Measurements from ENCODE around the gene EPHA8.
A peak's percentile ranks its signal among the peaks of the same experiment; 100 is the strongest.

The EPHA8 gene

DNA sequence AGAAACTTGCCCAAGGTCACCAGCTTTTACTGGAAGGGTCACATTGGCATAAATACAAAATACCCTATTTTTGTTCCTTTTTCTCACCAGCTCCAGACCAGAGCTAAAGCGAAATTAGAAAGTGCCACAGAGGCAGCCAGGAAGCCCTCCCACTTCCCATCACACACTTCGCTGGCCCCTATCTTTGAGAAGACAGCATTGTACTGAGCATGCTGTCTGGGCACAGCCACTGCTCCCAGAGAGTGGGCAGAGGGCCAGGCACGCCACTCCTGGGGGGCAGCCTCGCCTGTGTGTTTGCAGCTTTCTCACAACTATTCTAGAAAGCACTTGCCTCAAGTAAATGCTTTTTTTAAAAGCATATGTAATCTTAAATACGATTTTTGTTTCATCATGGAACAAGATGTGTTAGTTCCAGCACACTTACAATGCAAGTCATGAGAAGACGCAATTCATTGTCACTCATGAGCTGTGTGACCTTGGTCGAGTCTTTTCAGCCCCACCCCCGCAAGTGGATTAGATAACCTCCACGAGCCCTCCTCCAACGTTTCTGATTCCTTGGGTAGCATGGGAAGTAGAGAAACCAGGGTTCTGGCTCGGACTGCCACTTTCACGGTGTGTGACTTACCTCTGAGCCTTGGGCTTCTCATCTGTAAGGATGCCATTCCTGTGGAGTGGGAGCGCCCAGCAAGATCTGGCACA, 25.7 kb upstream of the EPHA8 start:
- no peak for DNase-seq

DNA sequence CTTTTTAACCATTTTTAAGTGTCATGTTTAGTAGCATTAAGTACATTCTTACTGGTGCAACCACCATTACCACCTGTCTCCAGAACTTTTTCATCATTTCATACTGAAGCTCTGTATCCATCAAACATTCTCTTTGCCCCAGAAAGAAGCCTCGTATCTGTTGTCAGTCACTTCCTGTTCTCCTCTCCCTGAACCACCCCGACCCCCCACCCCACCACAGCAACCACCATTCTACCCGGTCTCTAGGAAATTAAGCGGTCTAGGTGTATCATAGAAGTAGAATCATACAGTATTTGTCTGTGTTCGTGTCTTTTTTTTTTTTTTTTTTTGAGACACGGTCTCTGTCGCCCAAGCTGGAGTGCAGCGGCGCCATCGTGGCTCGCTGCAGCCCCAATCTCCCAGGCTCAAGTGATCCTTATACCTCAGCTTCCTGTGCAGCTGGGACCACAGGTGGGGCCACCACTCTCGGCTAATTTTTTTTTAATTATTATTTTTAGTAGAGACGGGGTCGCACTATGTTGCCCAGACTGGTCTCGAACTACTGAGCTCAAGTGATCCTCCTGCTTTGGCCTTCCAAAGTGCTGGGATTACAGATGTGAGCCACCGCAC, 23.7 kb upstream of the EPHA8 start:
- DNase-seq, result no peak

DNA sequence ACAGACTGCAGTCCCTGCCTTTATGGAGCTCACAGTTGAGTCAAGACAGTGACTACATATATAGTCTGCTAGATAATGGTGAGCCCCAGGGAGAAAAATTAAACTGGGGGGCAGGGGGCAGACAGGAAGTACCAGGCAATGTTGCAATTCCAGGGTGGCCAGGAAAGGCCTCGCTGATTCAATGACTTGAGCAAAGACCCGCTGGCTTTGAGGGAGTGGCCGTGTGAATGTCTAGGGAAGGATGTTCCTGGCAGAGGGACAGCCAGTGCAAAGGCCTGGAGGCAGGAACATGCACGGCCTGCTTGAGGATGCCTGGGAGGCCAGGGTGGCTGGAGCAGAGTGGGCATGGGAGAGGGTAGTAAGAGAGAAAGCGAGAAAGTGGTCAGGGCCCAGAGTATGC, 23.0 kb upstream of the EPHA8 start:
- no peak for DNase-seq

DNA sequence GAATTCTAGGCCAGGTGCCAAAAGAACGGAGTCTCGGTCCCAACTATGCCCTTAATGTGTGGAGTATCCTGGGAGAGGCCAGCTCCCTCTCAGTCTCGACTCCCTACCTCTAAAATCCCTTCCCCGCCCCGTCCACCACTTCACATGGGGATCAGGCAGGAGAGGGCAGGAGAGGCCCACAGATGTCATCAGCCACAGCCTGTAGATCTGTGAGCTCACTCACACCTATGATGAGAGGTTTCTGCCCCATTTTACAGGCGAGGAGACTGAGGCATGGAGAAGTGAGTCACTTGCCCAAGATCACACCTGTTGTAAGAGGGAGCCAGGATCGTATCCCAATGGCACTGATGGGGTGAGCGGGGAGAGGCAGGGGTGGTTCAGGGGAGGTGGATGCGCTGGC, 20.4 kb upstream of the EPHA8 start:
- DNase-seq, result no peak

DNA sequence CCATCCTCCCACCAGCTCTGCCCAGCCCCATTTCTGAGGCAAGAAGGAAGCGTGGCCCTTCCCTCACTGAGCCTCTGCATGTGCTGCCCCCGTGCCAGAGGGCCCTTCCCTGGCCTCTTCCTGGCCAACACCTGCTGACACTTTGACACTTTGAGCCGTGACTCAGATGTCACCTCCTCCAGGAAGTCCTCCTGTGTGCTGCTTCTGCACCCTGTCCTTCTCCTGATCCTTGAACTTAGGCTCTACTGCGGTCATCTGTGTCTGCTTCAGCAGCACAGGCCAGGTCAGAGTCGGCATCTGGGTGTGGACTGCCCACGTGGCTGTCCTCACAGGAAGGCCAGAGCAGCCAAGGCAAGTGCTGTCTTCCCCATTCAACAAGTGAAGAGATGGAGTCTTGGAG, 19.6 kb upstream of the EPHA8 start:
- DNase-seq, result no peak

DNA sequence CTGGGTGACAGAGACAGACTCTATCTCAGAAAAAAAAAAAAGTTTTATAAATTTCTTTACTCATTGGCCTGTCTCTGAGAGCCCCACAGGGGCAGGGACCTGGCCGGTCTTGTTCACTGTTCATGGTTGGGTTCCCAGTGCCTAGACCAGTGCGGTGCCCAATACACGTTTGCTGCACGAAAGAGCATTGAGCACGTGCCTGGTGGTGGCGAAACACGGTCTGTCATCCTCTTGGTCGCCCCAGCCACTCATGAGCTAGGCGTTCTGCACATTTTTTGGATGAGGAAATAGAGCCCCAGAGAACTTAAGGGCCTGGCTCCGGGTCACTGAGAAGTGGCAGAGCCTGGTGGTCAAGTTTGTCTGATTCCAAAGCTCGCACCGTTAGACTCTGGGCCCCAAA, 18.7 kb upstream of the EPHA8 start:
- no peak for DNase-seq

DNA sequence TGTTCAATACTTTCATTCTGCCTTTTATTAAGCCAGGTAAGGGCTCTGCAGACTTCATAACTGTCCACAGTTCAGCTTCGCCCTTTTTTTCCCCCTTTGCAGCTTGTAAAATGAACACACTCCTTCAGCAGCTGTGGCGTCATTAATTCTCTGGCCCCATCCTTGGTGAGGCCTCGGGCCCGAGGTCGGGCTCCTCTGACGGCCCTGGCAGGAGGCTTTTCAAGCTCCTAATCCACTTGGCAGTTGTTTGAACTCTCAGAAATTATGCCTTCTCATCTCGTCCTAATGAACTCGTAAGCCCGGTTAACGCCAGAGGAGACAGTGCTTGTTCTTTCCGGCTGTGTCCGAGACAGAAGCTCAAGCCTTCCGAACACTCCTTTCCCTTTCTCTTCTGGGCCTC, 18.1 kb upstream of the EPHA8 start:
- no peak for DNase-seq

DNA sequence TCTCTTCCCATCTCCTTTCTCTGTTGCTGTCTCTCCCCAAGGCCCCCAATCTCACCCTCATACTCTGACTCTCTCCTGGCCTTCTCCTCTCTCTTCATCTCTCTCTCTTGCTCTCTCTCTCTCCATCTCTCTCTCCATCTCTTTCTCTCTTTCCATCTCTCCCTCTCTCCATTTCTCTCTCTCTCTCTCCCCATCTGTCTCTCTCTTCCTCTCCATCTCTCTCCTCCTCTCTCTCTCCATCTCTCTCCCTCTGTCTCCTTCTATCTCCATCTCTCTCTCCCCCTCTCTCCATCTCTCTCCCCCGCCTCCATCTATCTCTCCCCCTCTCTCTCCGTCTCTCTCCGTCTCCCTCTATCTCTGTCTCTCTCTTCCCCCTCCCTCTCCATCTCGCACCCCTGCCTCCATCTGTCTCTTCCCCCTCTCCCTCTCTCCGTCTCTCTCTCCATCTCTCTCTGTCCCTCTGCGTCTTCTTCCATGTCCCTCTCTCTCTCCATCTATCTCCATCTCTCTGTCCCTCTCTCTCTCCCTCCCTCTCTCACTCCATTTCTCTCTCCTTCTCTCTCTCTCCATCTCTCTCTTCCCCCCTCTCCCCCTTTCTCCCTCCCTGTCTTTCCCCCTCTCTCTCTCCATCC, 16.0 kb upstream of the EPHA8 start:
- no peak for DNase-seq

DNA sequence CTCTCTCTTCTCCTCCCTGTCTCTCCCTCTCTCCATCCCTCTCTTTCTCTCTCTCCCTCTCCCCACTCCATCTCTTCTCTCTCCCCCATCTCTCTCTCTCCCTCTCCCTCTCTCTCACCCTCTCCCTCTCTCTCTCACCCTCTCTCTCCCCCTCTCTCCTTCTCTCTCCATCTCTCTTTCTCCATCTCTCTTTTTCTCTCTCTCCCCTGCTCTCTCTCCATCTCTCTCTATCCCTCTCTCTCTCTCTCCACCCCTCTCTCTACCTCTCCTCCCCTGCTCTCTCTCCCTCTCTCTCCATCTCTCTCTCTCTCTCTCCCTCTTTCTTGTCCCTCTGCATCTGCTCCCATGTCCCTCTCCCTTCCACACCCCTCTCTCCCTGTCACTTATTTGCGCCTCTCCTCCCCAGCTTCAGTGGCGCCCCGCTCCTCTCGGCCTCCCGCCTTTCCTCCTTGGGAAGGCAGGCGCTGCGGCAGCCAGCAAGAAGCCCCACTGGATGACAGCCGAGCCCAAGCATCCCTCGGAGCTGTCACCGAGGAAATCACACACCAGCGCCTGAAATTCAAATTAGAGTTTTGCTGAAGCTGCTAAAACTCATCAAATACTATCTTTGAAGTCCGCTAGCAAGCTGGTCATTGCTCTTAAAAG, 15.3 kb upstream of the EPHA8 start:
- DNase-seq, result no peak

DNA sequence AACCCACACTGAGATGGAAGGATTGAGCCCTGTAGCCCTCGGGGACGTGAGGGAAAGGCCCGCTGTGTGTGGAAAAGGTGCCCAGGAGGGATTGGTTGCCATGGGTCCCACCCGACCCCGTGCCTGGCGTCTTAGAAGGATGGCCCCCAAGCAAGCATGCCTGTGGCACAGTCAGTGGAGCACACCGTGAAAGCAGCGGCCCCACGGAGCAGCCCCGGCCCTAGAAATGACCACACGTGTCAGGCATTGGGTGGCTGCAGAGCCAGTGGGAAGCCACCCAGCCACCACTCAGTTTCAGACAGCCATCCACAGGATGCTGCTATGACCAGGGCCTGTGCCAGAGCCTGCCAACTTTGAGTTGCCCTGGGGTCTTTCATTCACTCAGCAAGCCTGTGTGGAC, 13.3 kb upstream of the EPHA8 start:
- no peak for DNase-seq

DNA sequence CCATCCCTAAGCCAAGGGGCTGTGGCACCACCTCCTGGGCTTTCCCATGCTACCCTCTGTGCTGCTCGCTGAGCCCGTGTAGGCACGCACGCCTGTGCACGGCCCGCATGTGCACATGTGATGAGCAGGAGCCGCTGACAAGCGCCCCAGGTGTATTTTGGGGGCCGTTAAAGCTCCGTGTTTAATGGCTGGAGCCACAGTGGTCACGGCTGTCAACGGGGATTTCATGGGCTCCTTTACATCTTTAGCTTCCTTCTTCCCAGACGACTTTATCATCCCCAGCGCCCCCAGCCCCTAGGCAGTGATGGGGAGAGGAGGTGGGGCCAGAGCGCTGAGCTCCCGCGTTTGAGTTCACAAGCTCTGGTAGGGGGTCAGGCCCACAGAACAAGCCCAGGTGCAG, 11.7 kb upstream of the EPHA8 start:
- DNase-seq, result no peak

DNA sequence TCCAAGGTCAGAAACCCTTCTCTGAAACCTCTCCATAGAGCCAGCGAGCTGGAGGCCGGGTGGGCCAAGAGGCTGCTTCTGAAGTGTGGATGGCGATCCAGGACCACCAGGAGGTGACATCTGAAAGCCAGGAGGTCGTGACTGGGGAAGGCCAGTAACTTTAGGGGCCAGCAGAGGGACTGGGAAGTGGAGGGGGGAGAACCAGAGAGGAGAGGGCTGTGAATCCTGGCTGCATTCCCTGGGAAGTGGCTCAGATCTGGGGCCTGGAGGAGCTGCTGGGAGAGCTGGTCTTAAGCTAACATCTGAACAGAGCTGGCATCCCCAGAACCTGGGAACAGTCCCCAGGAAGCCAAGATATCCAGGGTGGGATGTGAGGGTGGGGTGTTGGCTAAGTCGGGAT, 11.3 kb upstream of the EPHA8 start:
- DNase-seq, result no peak

DNA sequence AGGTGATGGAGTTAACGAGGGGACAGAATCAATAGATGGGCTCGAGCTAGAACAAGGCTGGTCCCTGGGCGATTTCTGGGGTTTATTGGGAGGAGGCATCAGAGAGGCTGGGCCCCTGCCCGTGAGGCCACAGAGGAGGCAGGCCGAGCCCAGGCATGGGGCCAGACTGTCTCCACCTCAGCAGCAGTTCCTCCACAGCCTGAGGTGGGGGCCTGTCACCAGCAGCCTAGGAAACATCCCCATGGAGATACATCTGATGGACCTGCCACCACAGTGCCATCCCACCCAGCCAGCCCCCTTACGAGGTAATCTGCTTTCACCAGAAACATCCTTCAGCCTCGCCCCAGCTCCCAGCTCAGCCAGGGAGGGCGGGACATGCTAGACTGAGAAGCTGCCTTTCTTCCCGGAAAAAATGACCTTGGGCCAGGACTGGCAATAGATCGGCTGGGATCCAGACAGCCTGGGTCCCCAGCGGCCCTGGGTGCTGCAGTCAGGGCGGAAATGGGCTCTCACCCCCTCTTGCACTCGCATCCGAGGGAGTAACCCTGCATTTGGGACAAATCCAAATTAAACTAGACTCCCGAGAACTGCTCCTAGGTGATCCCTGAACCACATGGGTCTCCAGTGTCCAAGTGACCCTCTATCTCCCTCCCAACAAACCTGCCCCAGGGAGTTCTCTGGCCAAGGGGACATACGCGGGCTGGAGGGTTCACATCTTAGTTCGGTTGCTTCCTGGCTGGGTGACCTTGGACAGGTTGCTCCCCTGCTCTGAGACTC, 10.0 kb upstream of the EPHA8 start:
- no peak for DNase-seq

DNA sequence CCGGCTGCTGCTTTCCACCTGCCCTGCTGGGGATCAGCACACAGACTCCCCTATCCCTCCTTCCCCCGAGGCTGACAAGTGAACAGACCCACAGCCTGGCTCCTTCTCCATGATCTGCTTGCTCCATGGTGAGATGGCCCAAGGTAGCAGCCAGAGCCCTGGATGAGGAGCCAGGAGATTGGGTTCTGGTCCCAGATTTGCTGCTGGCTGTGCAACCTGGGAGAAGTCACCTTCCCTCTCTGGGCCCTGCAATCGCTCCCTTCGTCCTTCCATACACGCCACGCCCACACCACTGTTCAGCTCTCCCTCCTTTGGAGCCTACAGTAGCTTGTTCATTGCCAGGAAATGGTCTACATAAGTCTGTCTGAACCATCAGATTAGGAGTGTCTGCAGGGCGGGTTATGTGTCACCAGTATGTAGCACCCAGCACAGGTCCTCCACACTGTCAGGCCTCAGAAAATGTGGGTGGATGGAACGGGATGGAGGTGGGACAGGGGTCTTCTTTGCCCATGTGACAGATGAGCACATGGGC, 9.2 kb upstream of the EPHA8 start:
- DNase-seq, result no peak

DNA sequence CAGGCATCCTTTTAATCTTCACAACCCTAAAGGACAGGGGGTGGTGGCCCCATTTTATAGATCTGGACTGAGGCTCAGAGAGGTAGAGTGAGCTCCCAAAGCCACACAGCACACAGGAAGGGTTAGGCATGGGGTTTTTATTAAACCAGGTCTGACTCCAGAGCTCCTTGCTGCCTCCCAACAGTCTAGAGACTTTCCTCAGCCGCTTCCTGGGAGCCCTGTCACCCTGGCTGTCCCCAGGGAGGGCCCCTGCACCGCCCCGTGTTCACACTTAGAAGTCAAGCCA, 8.0 kb upstream of the EPHA8 start:
- DNase-seq, result no peak

DNA sequence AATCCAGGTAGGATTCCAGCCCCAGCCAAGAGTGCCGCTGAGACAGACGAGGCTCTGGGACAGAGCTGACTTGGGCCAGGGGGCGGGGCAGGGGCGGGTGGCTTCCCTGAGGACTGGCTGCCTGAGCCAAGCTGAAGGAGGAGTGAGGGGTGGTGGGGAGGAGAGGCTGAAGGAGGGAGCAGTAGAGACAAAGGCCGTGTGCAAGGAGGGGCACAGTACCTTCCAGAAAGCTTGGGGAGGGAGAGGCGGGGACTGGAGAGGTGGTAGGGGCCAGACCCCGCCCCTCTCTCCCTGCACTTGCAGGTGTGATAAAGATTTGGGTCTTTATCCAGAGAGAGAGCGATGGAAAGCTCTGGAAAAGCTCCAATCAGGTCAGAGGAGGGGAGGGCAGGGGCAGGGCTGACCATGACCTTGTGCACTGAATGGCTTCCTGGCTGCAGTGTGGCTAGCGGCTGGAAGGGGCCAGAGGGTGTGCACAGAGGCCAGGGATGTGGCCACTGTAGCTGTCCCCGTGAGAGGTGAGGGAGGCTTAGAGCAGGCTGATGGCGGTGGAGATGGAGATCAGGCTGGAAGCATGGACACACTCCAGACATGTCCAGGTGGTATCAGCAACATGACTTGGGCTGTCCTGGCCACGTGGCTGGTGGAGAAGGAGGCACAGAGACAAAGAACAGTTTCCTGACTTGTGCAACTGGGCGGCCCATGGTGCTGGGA, 6.7 kb upstream of the EPHA8 start:
- no peak for DNase-seq

DNA sequence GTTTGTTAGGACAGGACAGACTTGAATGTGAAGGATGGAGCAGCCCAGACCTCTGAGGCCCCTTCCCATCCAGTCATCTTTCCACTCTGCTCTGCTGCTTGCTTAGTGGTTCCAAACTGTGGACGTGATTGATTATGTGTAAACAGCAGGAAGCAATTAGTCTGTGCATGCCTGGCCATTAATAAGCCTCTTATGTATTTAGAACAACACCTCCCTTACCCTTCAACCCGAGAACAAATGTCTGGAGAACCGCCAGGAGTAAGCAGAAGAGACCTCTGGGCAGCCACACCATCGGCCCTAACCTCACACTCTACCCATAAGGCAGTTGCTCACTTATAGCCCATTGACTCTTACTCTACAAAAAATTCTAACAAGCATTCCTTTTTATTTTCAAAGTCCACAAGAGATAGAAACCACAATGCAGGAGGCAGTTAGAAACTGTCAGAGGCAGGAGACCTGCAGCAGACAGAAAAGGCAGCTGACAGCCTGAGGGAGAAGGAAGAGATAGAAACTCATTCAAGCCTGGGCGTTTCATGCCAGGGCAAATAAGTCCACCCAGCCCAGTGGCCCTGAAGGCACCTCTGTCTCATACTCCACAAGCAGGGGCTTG, 5.8 kb upstream of the EPHA8 start:
- DNase-seq, result peak; percentile 42

DNA sequence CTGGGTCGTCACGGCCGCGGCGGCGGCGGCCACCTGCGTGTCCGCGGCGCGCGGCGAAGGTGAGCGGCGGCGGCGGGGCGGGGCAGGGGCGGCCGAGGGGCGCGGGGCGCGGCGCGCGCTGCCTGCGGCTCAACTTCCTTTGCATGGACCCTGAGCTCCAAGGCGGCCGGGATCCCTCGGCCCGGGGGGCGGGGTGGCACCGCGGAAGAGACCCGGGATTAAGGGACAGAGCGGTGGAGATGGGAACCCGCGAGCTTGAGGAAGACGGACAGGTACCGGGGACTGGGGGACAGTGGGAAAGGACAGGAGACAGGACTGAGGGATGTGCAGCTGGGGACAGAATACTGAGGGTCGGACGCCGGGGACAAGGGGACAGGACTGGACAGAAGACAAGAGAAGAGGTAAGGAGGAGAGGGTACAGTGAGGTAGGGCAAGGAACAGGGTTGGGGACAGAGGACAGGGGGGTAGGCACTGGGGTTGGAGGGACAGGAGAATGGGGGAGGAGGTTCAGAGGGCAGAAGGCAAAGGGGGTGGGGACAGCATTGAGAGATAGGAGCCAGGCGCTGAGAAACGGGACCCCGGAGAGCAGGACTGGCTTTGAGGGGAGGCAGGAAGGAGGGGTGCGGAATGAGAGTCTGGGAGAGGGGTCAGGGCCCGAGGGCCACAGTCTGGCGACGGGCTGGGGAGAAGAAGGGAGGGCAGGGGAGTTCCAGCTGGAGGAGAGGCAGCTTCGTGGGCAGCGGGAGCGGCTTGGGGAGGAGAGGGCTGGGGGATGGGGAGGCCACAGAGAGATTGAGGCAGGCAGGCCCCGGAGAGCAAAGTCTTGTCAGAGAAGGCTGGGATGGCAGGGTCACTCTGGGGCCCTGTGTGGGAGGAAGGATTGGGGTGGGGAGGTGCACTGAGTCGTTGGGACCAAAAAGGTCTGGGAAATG, 648 bp downstream of the EPHA8 start:
- no peak for DNase-seq

DNA sequence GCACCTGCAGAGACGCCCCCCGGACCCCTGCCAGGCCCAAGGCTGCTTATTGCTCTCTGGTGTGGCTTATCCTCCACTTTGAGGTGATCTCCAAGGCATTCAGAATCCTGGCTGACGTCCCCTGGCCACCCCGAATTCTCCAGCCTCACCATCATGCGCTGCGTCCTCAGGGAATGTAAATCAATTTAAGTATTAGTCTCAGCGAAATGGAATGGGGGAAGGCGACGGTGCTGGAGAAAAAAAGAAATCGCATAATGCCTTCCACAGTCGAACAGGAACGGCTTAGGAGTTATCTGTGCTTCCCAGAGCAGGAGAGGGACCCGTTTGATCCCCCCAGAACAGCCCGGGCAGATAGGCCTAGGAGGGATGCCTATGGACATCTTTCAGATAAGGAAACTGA, 2.9 kb downstream of the EPHA8 start:
- DNase-seq, result no peak

DNA sequence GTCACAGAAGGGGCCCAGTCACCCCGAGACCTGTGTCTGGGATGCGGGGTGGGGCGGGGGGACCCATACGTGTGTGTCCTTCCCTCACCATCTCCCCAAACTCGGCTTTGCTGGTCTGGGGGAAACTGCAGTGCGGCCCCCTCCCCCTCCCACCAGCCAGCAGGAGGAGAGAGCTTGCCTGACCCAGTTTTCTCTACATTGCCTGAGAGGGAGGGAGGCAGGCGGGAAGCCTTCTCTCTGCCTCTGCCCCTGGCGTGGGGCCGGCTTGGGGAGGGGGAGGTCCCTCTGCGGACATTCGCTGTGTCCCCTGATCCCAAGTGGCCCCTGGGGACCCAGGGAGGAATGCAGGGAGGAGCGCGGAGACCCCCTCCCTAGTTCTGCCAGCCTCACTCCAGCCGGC, 3.9 kb downstream of the EPHA8 start:
- DNase-seq, result no peak

DNA sequence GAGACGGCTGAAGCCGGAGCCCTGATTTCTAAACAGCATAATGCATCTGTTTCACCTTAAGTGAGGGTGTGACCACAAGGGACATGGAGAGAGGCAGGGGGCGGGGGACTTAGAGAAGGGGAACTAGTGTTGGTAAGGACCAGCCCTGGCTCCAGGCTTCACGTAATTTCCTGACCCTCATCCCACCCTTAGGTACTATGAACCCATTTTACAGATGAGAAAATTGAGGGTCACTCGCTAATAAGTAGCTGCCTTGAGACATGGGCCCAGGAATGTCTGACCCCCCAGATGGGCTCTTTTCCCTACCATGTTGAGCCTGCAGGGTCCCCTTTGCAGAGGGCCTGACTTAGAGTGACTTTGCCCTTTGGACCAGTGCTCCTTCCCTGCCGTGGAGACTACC, 4.7 kb downstream of the EPHA8 start:
- DNase-seq, result no peak

Data from fibroblast of upper back skin (primary cell).